Upper lobe of right lung (tissue), 1 donor: Measurements from ENCODE around the gene ACTRT1. TPM values are rescaled to one million over a fixed set of nuclear protein-coding genes. Genes with fewer than 3 reads are reported as not detected.

Experiments
- ATAC-seq: fragments of 200-7000 bp; cut with Tn5 transposase; one replicate; pipeline ENCODE4 v1.9.1; 2020; ENCODE audit warnings: mild to moderate bottlenecking, moderate library complexity
- DNase-seq: peaks from one replicate; pipeline ENCODE4 v3.0.0-alpha.2; 2020
- H3K27ac ChIP-seq: fragments of 200-600 bp; one replicate; pipeline ENCODE4 v1.8.0; 2022
- H3K27me3 ChIP-seq: fragments of 200-600 bp; one replicate; pipeline ENCODE4 v1.8.0; 2022; ENCODE audit warnings: mild to moderate bottlenecking
- H3K36me3 ChIP-seq: fragments of 200-600 bp; one replicate; pipeline ENCODE4 v1.8.0; 2022
- H3K4me1 ChIP-seq: fragments of 200-600 bp; one replicate; pipeline ENCODE4 v1.8.0; 2022
- H3K4me3 ChIP-seq: fragments of 200-600 bp; one replicate; pipeline ENCODE4 v1.8.0; 2022; ENCODE audit warnings: mild to moderate bottlenecking
- H3K9me3 ChIP-seq: fragments of 200-600 bp; one replicate; pipeline ENCODE4 v1.8.0; 2022
- intact Hi-C: fragments of 100-400 bp; cut with DNase I; formaldehyde crosslinking; loops from one replicate; pipeline ENCODE4 v1.11.0; 2022
- long read RNA-seq: library from polyadenylated mRNA; unstranded; transcript quantifications from one replicate; pipeline ENCODE4 v2.0.0, GENCODE V29; 2021
- total RNA-seq: library from RNA; stranded (reverse); fragmentation: NEBNext Ultra II Directional; extraction: Animal tissue kit (Norgen Biotek cat#: 25700); gene quantifications from one replicate; pipeline ENCODE4 v1.2.1, GENCODE V29; 2021
- TF ChIP-seq, protein P1 (sequence below): fragments of 200-600 bp; IDR thresholded peaks from one replicate; pipeline ENCODE4 v1.8.0; 2022; ENCODE audit warnings: antibody characterized with exemption
- donor health status: DM: no; HTN: yes; CAD: no; lungs with severe emphysema.

Gene ACTRT1
- not detected for total RNA-seq
- long read RNA-seq = 0 reads

DNA sequence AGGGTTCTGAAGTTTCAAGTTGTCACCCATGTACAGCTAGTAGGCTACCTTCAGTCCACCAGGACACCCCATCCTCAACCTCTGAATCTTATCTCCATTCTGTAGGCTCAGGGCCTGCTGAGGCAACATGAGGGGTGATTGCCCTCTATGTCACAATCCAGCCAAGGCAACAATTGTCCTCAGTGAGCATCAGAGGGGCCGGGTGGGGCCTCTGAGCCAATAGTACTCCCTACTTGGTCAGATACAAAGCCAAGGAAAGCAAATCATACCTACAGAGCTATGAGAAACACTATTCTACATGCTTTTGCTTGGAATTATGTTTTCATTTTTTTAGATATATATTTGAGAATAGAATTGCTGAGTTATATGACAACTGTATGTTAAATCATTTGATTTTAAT lies at the start of gene ACTRT1:
ACTRT1 (minus strand) TSS at position 101 of the 400 bp plus-strand sequence. CDS start 197 bp downstream, outside the sequence.
- Histone ChIP-seq H3K27ac (no peak within 1 kb of the TSS), H3K9me3 (no peaks in the 10 kb centered on the region), H3K4me1 (no peaks in the 10 kb centered on the region), H3K4me3 (no peak within 1 kb of the TSS), H3K36me3 (no peaks in the 10 kb centered on the region), H3K27me3 (no peaks in the 10 kb centered on the region)
- intact Hi-C loops = no loop called here
- no peak for ATAC-seq
- DNase-seq = no peak
- TF ChIP-seq, protein P1, sequence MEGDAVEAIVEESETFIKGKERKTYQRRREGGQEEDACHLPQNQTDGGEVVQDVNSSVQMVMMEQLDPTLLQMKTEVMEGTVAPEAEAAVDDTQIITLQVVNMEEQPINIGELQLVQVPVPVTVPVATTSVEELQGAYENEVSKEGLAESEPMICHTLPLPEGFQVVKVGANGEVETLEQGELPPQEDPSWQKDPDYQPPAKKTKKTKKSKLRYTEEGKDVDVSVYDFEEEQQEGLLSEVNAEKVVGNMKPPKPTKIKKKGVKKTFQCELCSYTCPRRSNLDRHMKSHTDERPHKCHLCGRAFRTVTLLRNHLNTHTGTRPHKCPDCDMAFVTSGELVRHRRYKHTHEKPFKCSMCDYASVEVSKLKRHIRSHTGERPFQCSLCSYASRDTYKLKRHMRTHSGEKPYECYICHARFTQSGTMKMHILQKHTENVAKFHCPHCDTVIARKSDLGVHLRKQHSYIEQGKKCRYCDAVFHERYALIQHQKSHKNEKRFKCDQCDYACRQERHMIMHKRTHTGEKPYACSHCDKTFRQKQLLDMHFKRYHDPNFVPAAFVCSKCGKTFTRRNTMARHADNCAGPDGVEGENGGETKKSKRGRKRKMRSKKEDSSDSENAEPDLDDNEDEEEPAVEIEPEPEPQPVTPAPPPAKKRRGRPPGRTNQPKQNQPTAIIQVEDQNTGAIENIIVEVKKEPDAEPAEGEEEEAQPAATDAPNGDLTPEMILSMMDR = no peak

GRCh38 chrX:128078545-128078944 lies 26.3 kb upstream of the ACTRT1 start:
- no peak for ATAC-seq
- H3K4me3 ChIP-seq = no peak overlapping the region
- no peaks in the 10 kb centered on the region for H3K36me3 ChIP-seq
- intact Hi-C loops = no loop called here
- no peaks in the 10 kb centered on the region for H3K9me3 ChIP-seq
- H3K4me1 ChIP-seq = no peaks in the 10 kb centered on the region
- DNase-seq = no peak
- TF ChIP-seq, protein P1 = no peak
- no peaks in the 10 kb centered on the region for H3K27me3 ChIP-seq
- no peak overlapping the region for H3K27ac ChIP-seq

- Histone ChIP-seq H3K27ac (no peak overlapping the region), H3K4me3 (no peak overlapping the region), H3K4me1 (no peaks in the 10 kb centered on the region), H3K36me3 (no peaks in the 10 kb centered on the region), H3K27me3 (no peaks in the 10 kb centered on the region), H3K9me3 (no peaks in the 10 kb centered on the region)
- DNase-seq (no peak), ATAC-seq (no peak)
- TF ChIP-seq, protein P1 = no peak
- intact Hi-C loops = no loop called here
Observed at GRCh38 chrX:128057421-128057820, 5.2 kb upstream of the ACTRT1 start.

DNA sequence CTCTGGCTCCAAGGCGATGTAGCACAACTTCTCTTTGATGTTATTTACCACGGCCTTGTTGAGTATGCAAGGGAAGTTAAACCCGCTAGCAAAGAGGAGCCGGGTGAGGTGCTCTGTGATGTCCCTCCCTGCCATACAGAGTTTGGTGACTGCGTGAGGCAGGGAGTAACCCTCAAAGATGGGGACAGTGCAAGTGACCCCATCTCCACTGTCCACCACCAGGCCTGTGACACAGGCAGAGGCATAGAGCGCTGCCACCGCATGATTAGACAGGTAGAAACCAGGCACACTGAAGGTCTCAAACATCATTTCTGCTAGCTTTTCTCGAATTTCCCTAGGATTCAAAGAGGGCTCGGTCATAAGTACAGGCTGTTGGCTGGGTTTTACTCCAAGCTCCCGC lies 677 bp downstream of the ACTRT1 start:
- DNase-seq = no peak
- Histone ChIP-seq H3K4me3 (no peak overlapping the region), H3K36me3 (no peaks in the 10 kb centered on the region), H3K4me1 (no peaks in the 10 kb centered on the region), H3K9me3 (no peaks in the 10 kb centered on the region), H3K27me3 (no peaks in the 10 kb centered on the region), H3K27ac (no peak overlapping the region)
- intact Hi-C loops = no loop called here
- no peak for ATAC-seq
- TF ChIP-seq, protein P1 = no peak

GRCh38 chrX:128035318-128035717 lies 16.9 kb downstream of the ACTRT1 start:
- ATAC-seq (no peak), DNase-seq (no peak)
- TF ChIP-seq, protein P1 = no peak
- no peaks in the 10 kb centered on the region for H3K27me3 ChIP-seq
- intact Hi-C loops = no loop called here
- H3K27ac ChIP-seq = no peak overlapping the region
- no peaks in the 10 kb centered on the region for H3K4me1 ChIP-seq
- no peaks in the 10 kb centered on the region for H3K36me3 ChIP-seq
- no peaks in the 10 kb centered on the region for H3K9me3 ChIP-seq
- no peak overlapping the region for H3K4me3 ChIP-seq

GRCh38 chrX:128021566-128021965 lies 30.6 kb downstream of the ACTRT1 start:
- Histone ChIP-seq H3K27me3 (no peaks in the 10 kb centered on the region), H3K4me3 (no peak overlapping the region), H3K4me1 (no peaks in the 10 kb centered on the region), H3K9me3 (no peaks in the 10 kb centered on the region), H3K36me3 (no peaks in the 10 kb centered on the region), H3K27ac (no peak overlapping the region)
- intact Hi-C loops = no loop called here
- ATAC-seq (no peak), DNase-seq (no peak)
- TF ChIP-seq, protein P1 = no peak
